Measurements from ENCODE around the gene PIGV. TPM values are rescaled to one million over a fixed set of nuclear protein-coding genes. Genes with fewer than 3 reads are reported as not detected.

Gene PIGV
- total RNA-seq, 1 experiment from 2014 or later: 7.5 TPM

DNA sequence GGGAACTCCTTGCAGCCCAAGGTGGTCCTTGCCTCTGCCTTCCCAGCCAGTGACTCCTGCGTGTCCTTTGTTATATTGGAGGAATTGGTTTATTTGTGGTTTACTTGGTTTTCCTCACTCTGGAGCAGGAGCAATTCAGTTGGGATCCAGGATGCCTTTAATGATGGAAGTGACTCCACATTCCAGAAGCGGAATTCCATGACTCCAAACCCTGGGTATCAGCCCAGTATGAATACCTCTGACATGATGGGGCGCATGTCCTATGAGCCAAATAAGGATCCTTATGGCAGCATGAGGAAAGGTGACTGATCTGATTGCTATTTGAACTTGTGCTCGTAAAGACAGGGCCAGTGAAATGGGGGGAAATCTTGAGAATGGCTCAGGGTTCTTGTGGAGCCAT is 15.1 kb upstream of the PIGV start:
- H3K23ac ChIP-seq (ENCODE audit: insufficient read length, low read depth, low read length): no peak overlapping the region
- no peak overlapping the region for H3K14ac ChIP-seq (ENCODE audit: insufficient read depth, low read length)
- no peak overlapping the region for H3K4ac ChIP-seq (ENCODE audit: low read depth, low read length)
- H3K9ac ChIP-seq (ENCODE audit: extremely low read depth, insufficient read length, low read length): no peak overlapping the region
- H2AK5ac ChIP-seq (ENCODE audit: insufficient read length, low read length): no peak overlapping the region
- no peaks in the 10 kb centered on the region for H3K27me3 ChIP-seq (ENCODE audit: insufficient read depth, low read length)
- no peak overlapping the region for H4K8ac ChIP-seq (replicated peaks; ENCODE audit: insufficient read length, low read depth, low read length)
- no peak overlapping the region for H3T11ph ChIP-seq (ENCODE audit: low read length)
- no peak overlapping the region for H2BK20ac ChIP-seq (ENCODE audit: low read depth, low read length, poor library complexity, severe bottlenecking)
- no peak for DNase-seq
- no peak overlapping the region for H3K27ac ChIP-seq (ENCODE audit: insufficient read length, low read depth, low read length)
- H3K9me3 ChIP-seq (ENCODE audit: control insufficient read depth, low read depth, low read length): no peaks in the 10 kb centered on the region
- TF ChIP-seq, protein P1, sequence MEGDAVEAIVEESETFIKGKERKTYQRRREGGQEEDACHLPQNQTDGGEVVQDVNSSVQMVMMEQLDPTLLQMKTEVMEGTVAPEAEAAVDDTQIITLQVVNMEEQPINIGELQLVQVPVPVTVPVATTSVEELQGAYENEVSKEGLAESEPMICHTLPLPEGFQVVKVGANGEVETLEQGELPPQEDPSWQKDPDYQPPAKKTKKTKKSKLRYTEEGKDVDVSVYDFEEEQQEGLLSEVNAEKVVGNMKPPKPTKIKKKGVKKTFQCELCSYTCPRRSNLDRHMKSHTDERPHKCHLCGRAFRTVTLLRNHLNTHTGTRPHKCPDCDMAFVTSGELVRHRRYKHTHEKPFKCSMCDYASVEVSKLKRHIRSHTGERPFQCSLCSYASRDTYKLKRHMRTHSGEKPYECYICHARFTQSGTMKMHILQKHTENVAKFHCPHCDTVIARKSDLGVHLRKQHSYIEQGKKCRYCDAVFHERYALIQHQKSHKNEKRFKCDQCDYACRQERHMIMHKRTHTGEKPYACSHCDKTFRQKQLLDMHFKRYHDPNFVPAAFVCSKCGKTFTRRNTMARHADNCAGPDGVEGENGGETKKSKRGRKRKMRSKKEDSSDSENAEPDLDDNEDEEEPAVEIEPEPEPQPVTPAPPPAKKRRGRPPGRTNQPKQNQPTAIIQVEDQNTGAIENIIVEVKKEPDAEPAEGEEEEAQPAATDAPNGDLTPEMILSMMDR (conservative IDR thresholded peaks at IDR 0.05): no peak
- Mint-ChIP-seq H3K9me3 (no peaks in the 10 kb centered on the region), H3K4me3 (no peak overlapping the region), H3K36me3 (ENCODE audit: insufficient read depth in 1 of 3, low read depth in 3 of 3) (peaks cover 76 to 98% (median 92%) of the 10 kb centered on the region in 3 experiments; a peak in 6 of 7 replicates), H3K27me3 (ENCODE audit: low read depth) (no peaks in the 10 kb centered on the region; the same call in 1 of the 2 replicates), H3K4me1 (no peaks in the 10 kb centered on the region), H3K27ac (no peak overlapping the region)
- no peaks in the 10 kb centered on the region for H3K23me2 ChIP-seq (ENCODE audit: insufficient read length, low read depth, low read length, poor library complexity, severe bottlenecking)
- H2BK120ac ChIP-seq (ENCODE audit: low read depth, low read length, poor library complexity, severe bottlenecking): no peak overlapping the region
- H4K20me1 ChIP-seq (ENCODE audit: control insufficient read depth, insufficient read depth, insufficient read length): no peaks in the 10 kb centered on the region
- no peaks in the 10 kb centered on the region for H3K79me2 ChIP-seq (ENCODE audit: insufficient read depth, low read length)
- no peak overlapping the region for H3K56ac ChIP-seq (ENCODE audit: insufficient read length, low read depth, low read length)
- no peak overlapping the region for H2BK5ac ChIP-seq (ENCODE audit: insufficient read length, low read length)
- no peaks in the 10 kb centered on the region for H3K4me1 ChIP-seq (ENCODE audit: insufficient read depth, low read length)
- no peak overlapping the region for H2BK12ac ChIP-seq (ENCODE audit: insufficient read length, low read depth, low read length)
- H3K4me2 ChIP-seq (ENCODE audit: insufficient read depth, insufficient read length, low read length): no peak overlapping the region
- no peaks in the 10 kb centered on the region for H3K79me1 ChIP-seq (ENCODE audit: insufficient read depth, low read depth, low read length, poor library complexity, severe bottlenecking)
- H3K18ac ChIP-seq (ENCODE audit: insufficient read length, low read depth, low read length): no peak overlapping the region
- no peak overlapping the region for H4K5ac ChIP-seq (ENCODE audit: insufficient read length, low read depth, low read length)
- no peak overlapping the region for H2BK15ac ChIP-seq (ENCODE audit: low read depth, low read length)
- H4K91ac ChIP-seq (ENCODE audit: insufficient read length, low read depth, low read length): no peak overlapping the region
- no peak overlapping the region for H2AFZ ChIP-seq (ENCODE audit: low read length)
- WGBS (ENCODE audit: extremely low coverage, insufficient read length, low lambda C conversion rate): no CpG with 5 or more reads among the region's 4 CpGs
